ENCODE data around the gene PPM1N.

Gene PPM1N

DNA sequence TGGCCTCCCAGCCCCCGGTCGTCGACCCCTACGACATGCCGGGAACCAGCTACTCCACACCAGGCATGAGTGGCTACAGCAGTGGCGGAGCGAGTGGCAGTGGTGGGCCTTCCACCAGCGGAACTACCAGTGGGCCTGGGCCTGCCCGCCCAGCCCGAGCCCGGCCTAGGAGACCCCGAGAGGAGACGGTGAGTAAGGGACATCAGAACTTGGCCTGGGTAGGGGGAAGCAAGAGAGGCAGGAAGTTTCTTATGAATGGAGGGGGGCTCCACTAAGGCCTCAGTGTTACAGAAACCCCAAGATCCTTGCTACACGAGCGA lies 27.5 kb upstream of the PPM1N start:
- peak in 1 of 5 experiments; percentile 37 for DNase-seq

GRCh38 chr19:45471111-45471930 lies 26.9 kb upstream of the PPM1N start:
- DNase-seq: peak in 2 of 5 experiments; percentile 28 to 36

- DNase-seq: no peak
Observed at GRCh38 chr19:45471931-45472562, 26.2 kb upstream of the PPM1N start.

DNA sequence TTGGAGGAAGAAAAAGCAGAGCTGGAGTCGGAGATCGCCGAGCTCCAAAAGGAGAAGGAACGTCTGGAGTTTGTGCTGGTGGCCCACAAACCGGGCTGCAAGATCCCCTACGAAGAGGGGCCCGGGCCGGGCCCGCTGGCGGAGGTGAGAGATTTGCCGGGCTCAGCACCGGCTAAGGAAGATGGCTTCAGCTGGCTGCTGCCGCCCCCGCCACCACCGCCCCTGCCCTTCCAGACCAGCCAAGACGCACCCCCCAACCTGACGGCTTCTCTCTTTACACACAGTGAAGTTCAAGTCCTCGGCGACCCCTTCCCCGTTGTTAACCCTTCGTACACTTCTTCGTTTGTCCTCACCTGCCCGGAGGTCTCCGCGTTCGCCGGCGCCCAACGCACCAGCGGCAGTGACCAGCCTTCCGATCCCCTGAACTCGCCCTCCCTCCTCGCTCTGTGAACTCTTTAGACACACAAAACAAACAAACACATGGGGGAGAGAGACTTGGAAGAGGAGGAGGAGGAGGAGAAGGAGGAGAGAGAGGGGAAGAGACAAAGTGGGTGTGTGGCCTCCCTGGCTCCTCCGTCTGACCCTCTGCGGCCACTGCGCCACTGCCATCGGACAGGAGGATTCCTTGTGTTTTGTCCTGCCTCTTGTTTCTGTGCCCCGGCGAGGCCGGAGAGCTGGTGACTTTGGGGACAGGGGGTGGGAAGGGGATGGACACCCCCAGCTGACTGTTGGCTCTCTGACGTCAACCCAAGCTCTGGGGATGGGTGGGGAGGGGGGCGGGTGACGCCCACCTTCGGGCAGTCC lies 25.5 kb upstream of the PPM1N start:
- DNase-seq: peak in 3 of 5 experiments; percentile 51 to 72 (median 53)

DNA sequence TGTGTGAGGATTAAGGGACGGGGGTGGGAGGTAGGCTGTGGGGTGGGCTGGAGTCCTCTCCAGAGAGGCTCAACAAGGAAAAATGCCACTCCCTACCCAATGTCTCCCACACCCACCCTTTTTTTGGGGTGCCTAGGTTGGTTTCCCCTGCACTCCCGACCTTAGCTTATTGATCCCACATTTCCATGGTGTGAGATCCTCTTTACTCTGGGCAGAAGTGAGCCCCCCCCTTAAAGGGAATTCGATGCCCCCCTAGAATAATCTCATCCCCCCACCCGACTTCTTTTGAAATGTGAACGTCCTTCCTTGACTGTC lies 24.9 kb upstream of the PPM1N start:
- no peak for DNase-seq

DNA sequence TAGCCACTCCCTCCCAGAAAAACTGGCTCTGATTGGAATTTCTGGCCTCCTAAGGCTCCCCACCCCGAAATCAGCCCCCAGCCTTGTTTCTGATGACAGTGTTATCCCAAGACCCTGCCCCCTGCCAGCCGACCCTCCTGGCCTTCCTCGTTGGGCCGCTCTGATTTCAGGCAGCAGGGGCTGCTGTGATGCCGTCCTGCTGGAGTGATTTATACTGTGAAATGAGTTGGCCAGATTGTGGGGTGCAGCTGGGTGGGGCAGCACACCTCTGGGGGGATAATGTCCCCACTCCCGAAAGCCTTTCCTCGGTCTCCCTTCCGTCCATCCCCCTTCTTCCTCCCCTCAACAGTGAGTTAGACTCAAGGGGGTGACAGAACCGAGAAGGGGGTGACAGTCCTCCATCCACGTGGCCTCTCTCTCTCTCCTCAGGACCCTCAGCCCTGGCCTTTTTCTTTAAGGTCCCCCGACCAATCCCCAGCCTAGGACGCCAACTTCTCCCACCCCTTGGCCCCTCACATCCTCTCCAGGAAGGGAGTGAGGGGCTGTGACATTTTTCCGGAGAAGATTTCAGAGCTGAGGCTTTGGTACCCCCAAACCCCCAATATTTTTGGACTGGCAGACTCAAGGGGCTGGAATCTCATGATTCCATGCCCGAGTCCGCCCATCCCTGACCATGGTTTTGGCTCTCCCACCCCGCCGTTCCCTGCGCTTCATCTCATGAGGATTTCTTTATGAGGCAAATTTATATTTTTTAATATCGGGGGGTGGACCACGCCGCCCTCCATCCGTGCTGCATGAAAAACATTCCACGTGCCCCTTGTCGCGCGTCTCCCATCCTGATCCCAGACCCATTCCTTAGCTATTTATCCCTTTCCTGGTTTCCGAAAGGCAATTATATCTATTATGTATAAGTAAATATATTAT lies 24.3 kb upstream of the PPM1N start:
- DNase-seq: peak in 3 of 5 experiments; percentile 46 to 78 (median 58)

DNA sequence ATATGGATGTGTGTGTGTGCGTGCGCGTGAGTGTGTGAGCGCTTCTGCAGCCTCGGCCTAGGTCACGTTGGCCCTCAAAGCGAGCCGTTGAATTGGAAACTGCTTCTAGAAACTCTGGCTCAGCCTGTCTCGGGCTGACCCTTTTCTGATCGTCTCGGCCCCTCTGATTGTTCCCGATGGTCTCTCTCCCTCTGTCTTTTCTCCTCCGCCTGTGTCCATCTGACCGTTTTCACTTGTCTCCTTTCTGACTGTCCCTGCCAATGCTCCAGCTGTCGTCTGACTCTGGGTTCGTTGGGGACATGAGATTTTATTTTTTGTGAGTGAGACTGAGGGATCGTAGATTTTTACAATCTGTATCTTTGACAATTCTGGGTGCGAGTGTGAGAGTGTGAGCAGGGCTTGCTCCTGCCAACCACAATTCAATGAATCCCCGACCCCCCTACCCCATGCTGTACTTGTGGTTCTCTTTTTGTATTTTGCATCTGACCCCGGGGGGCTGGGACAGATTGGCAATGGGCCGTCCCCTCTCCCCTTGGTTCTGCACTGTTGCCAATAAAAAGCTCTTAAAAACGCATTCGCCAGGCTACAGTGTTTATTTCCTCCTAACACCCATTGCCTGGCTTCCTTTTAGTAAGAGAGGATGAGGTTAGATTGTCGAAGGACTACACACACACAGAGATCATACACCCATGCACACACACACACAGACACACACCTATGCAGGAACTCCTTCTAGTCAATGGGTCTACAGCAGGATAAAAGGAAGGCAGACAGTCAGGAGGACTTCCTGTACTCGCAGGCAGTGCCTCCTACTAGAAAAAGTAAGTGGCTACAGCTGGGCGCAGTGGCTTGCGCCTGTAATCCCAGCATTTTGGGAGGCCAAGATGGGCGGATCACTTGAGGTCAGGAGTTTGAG lies 23.4 kb upstream of the PPM1N start:
- peak in 2 of 5 experiments; percentile 58 to 67 for DNase-seq

- peak in 2 of 5 experiments; percentile 49 to 57 for DNase-seq
Observed at GRCh38 chr19:45475537-45476291, 22.5 kb upstream of the PPM1N start.

GRCh38 chr19:45476304-45476703 lies 21.9 kb upstream of the PPM1N start:
- peak in 2 of 5 experiments; percentile 28 to 46 for DNase-seq

DNA sequence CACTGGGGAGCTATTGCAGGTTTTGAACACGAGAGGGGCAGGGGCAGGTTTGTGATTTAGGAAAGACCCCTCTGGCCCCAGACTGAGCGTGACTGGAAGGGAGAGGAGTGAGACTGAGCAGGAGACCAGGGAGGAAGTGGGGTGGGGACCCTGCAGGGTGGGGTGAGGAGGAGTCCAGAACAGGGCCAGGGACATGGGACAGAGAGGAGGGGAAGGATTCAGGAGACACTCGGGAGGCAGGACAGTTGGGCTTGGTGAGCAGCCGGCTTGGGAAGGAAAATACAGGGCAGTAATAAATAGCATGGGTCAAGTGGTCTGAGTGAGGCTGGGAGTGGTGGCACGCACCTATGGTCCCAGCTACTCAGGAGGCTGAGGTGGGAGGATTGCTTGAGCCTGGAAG lies 21.1 kb upstream of the PPM1N start:
- DNase-seq: peak in 1 of 5 experiments; percentile 39

- DNase-seq: peak in 3 of 5 experiments; percentile 24 to 51 (median 33)
Observed at GRCh38 chr19:45477713-45478453, 20.4 kb upstream of the PPM1N start.

- DNase-seq: peak; percentile 58 to 96 (median 86)
Observed at GRCh38 chr19:45478454-45479238, 19.6 kb upstream of the PPM1N start.

DNA sequence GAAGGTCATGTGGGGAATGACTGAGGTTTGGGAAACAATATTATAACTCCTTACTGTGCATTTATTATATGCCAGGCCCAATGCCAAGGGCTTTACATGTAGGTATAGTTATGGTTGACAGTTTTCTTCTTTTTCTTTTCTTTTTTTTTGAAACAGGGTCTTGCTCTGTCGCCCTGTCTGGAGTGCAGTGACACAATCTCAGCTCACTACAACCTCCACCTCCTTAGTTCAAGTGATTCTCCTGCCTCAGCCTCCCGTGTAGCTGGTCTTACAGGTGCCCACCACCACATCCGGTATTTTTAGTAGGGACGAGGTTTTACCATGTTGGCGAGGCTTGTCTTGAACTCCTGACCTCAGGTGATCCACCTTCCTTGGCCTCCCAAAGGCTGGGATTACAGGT lies 15.2 kb upstream of the PPM1N start:
- DNase-seq: no peak

- DNase-seq: no peak
Observed at GRCh38 chr19:45484273-45484945, 13.8 kb upstream of the PPM1N start.

DNA sequence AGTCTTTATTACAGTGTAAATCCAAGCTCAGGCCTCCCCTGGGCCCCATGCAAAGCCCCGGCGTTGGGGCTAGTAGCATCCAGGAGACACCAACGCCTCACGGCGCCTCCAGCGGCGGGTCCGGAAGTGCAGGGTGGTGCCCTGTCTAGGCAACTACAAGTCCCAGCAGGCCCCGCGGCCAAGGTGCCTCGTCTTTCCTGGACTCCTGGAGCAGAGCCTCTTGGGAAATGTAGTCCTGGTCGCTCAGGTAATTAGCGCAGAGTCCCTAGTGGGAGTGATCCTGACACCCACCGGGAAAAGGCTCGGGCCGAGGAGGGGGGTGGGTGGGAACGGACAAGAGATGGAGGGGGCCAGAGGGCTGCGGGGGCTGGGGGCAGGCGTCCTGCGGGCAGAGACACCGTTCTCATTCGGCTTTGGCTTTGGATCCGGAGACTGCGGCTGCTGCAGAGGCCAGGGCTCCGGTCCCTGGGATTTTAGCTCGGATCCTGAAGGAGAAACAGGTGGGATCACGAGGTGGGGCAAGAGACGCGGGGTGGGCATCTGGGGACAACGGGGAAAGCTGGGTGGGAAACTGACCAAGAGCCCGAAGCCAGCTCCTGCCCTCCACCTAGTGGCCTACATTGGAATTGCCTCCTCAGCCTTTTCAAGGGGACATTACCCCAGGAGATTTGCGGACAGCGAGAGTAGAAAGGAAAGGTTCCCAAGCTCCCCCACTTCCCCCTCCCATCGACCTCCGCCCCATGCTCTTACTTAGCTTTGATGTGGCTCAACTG lies 12.8 kb upstream of the PPM1N start:
- peak; percentile 90 to 98 (median 96) for DNase-seq

DNA sequence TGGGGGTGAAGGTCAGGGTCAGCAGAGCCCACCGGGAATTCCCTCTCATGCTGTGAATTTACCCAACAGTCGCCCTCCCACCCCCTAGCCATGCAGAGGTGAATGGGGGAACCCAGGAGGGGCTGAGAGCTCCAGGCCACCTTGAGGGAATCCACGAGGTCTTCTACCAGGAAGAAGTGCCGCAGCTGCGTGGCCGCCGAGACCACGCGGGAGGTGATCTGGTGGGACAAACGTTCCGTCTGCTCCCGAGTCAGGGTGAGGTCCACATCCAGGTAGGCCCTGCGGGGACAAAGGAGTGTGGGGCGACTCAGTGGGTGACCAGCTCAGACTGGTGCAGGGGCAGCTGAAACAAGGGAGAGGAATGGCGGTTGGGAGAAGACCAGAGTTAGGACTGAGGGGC lies 9.5 kb upstream of the PPM1N start:
- DNase-seq: no peak

DNA sequence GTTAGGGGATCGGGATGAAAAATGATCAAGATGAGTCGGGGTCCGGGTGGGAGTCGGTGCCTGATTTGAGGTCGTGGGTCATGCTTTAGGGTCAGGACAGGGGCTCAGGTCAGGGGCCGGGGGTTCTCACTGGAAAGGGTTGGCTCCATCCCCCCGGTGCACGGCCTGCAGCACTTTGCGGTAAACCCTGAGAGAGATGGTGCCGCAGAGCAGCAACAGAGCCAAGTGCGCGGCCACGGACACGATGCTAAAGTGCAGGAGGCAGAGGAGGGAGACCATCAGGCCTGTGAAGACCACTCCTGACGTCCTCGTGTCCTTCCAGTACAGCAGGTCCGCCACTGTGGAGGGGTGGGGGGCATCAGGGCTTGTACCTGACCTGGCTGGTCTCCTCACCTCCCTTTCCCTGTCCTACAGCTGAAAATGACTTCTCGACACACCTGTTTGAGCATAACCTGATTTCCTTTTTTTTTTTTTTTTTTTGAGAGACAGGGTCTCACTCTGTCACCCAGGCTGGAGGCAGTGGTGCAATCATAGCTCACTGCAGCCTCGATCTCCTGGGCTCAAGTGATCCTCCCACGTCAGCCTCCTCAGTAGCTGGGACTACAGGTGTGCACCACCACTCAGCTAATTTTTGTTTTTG lies 8.9 kb upstream of the PPM1N start:
- DNase-seq: no peak

All from T-helper 2 cell (primary cell).